GM12878 (cell line): ENCODE results near the gene ERP44. TPM values are rescaled to one million over a fixed set of nuclear protein-coding genes. Genes with fewer than 3 reads are reported as not detected.
"Not testable (repeated sequence)": the region's sequence is repeated elsewhere in the genome, so short reads cannot be mapped to it uniquely, and the experiment has no call there.

Experiments
- ATAC-seq: fragments of 200-7000 bp; cut with Tn5 transposase; 3 replicates; pipeline ENCODE4 v1.9.1; 2020; ENCODE audit warnings: mild to moderate bottlenecking, moderate library complexity
- BruUV-seq: library from RNA; stranded (reverse); fragments of 400-500 nt; replicated peaks from 2 replicates; lab custom pipeline; 2021; lab: Mats Ljungman, UMichigan
- CTCF ChIA-PET: fragments of 300-600 bp; sonication (Branson Sonifier 250); formaldehyde crosslinking; extraction: SDS; loops from one replicate; lab custom pipeline; 2021; ENCODE audit warnings: inconsistent platforms; lab: Yijun Ruan, JAX
- POLR2A ChIA-PET: fragments of 350-600 bp; formaldehyde crosslinking; extraction: SDS; loops from one replicate; lab custom pipeline; 2021; ENCODE audit warnings: inconsistent platforms; lab: Charles Lee
- RAD21 ChIA-PET: fragments of 300-600 bp; sonication (Branson Sonifier 250); formaldehyde crosslinking; loops from one replicate; lab custom pipeline; 2023; ENCODE audit warnings: antibody characterized with exemption; ENCODE audit not compliant: unreplicated experiment; lab: Charles Lee
- SMC1A ChIA-PET: fragments of 300-600 bp; sonication (Branson Sonifier 250); formaldehyde crosslinking; loops from one replicate; lab custom pipeline; 2023; ENCODE audit not compliant: unreplicated experiment, uncharacterized antibody; lab: Charles Lee
- DNase-seq: peaks from one replicate; pipeline ENCODE4 v3.0.0-alpha.2; 2011; ENCODE audit warnings: low read depth, low spot score
- FAIRE-seq: peaks from 3 replicates; lab custom pipeline; 2011; peaks lifted over from hg19 to GRCh38; lab: Jason Lieb, UNC
- H2AFZ ChIP-seq: 2 replicates; pipeline ENCODE4 v1.6.0; 2011; ENCODE audit warnings: low read depth, low read length, control low read depth; ENCODE audit not compliant: control insufficient read depth
- H3K27ac ChIP-seq: 2 replicates; pipeline ENCODE4 v1.5.1; 2011; ENCODE audit warnings: control low read depth; ENCODE audit not compliant: control insufficient read depth, insufficient read depth
- H3K27me3 ChIP-seq, 2 experiments: replicated peaks in 1 of 2; 2 replicates each; pipeline versions ENCODE4 v1.6.0 to v1.6.1; 2011; ENCODE audit warnings: low read length in 1 of 2; ENCODE audit not compliant: control insufficient read depth in 2 of 2, insufficient read depth in 2 of 2
- H3K36me3 ChIP-seq, 2 experiments: 2 replicates each; pipeline ENCODE4 v1.5.1; 2011; ENCODE audit warnings: low read length in 1 of 2; ENCODE audit not compliant: control insufficient read depth in 2 of 2, insufficient read depth in 2 of 2
- H3K4me1 ChIP-seq: 2 replicates; pipeline ENCODE4 v1.6.1; 2011; ENCODE audit warnings: mild to moderate bottlenecking, low read length, moderate library complexity, mixed read lengths; ENCODE audit not compliant: control insufficient read depth, insufficient read depth
- H3K4me2 ChIP-seq: 2 replicates; pipeline ENCODE4 v1.6.0; 2011; ENCODE audit warnings: control low read depth; ENCODE audit not compliant: control insufficient read depth, insufficient read depth
- H3K4me3 ChIP-seq: fragments of 200-600 bp; sonication (generic); 2 replicates; pipeline ENCODE4 v1.5.1; 2016
- H3K79me2 ChIP-seq: 2 replicates; pipeline ENCODE4 v1.6.0; 2011; ENCODE audit warnings: low read length; ENCODE audit not compliant: control insufficient read depth, insufficient read depth
- H3K9ac ChIP-seq: 2 replicates; pipeline ENCODE4 v1.8.0; 2011; ENCODE audit warnings: low read length, control low read depth, mixed read lengths; ENCODE audit not compliant: control insufficient read depth, insufficient read depth
- H3K9me3 ChIP-seq: replicated peaks from 3 replicates; pipeline ENCODE4 v1.5.1; 2011; ENCODE audit warnings: mild to moderate bottlenecking, low read length; ENCODE audit not compliant: control insufficient read depth, insufficient read depth
- H4K20me1 ChIP-seq: 2 replicates; pipeline ENCODE4 v1.6.0; 2011; ENCODE audit not compliant: control insufficient read depth, insufficient read depth
- GATAD2B ChIP-seq: fragments of 450-650 bp; conservative IDR thresholded peaks from 2 replicates; pipeline ENCODE4 v1.6.1; 2017; ENCODE audit warnings: low read depth, mild to moderate bottlenecking, moderate library complexity
- HCFC1 ChIP-seq: fragments of 150-350 bp; IDR thresholded peaks from 2 replicates; pipeline ENCODE4 v1.6.1; 2014; ENCODE audit warnings: low read length
- IKZF1 ChIP-seq: fragments of 450-650 bp; conservative IDR thresholded peaks from 2 replicates; pipeline ENCODE4 v1.6.1; 2017; ENCODE audit warnings: antibody characterized with exemption, mild to moderate bottlenecking
- IKZF2 ChIP-seq, 2 experiments: fragments of 450-650 bp; IDR thresholded peaks; 2 replicates each; pipeline ENCODE4 v1.6.1; 2017; ENCODE audit warnings: mild to moderate bottlenecking in 2 of 2, moderate library complexity in 2 of 2
- JUND ChIP-seq: IDR thresholded peaks from 2 replicates; pipeline ENCODE4 v1.6.1; 2012; ENCODE audit warnings: low read depth, mild to moderate bottlenecking, low read length, improper control_type of control experiment, moderate library complexity
- LARP7 ChIP-seq: fragments of 450-650 bp; IDR thresholded peaks from 2 replicates; pipeline ENCODE4 v1.6.1; 2017; ENCODE audit warnings: mild to moderate bottlenecking
- SUPT20H ChIP-seq: IDR thresholded peaks from 2 replicates; pipeline ENCODE4 v1.6.1; 2011; ENCODE audit warnings: low read depth, mild to moderate bottlenecking, low read length, moderate library complexity, borderline replicate concordance; ENCODE audit not compliant: control insufficient read depth
- TBL1XR1 ChIP-seq: IDR thresholded peaks from 2 replicates; pipeline ENCODE4 v1.6.1; 2012; ENCODE audit warnings: low read depth, low read length, improper control_type of control experiment
- TCF12 ChIP-seq: IDR thresholded peaks from 2 replicates; pipeline ENCODE4 v1.6.1; 2011; ENCODE audit warnings: low read depth, mild to moderate bottlenecking, low read length
- ZNF207 ChIP-seq: fragments of 450-650 bp; IDR thresholded peaks from 2 replicates; pipeline ENCODE4 v1.6.1; 2014; ENCODE audit warnings: antibody characterized with exemption, mild to moderate bottlenecking, borderline replicate concordance
- WGBS: methylation state at CpG from one replicate; pipeline ENCODE4 v1.1.6; 2016; ENCODE audit warnings: low lambda C conversion rate; ENCODE audit not compliant: insufficient replicate concordance, insufficient coverage; ENCODE audit errors: missing lambda C conversion rate; 5-methylcytosine and 5-hydroxymethylcytosine counted together
- in situ Hi-C: fragments of 300-500 bp; cut with MboI; formaldehyde crosslinking; loops from 9 replicates; pipeline ENCODE4 v1.14.3; 2018; ENCODE audit warnings: mixed read lengths
- intact Hi-C: fragments of 100-400 bp; cut with micrococcal nuclease; formaldehyde crosslinking; loops from one replicate; pipeline ENCODE4 v1.14.2; 2022; ENCODE audit not compliant: unreplicated experiment
- polyA plus RNA-seq, 11 experiments: library from polyadenylated mRNA; depleted of rRNA in 4 of 11; unstranded in 6 of 11; stranded (reverse) in 5 of 11; fragments of >200 nt; fragmentation: Nextera tagmentation in 4 of 11; fragmentation: Illumina TruSeq in 1 of 11; extraction: Ambion mirVana in 4 of 11; extraction: Trizol in 1 of 11; gene quantifications; 1 replicate in 1 of 11; 2 replicates in 10 of 11; pipeline versions ENCODE4 v1.2.1 to v1.2.3, GENCODE V29; 2011 to 2016; ENCODE audit warnings: inconsistent platforms in 2 of 11, missing spikeins in 2 of 11, low read depth in 1 of 11
- total RNA-seq, 4 experiments: library from RNA; depleted of rRNA in 3 of 4; stranded (reverse); fragments of >200 nt in 3 of 4; fragmentation: Illumina TruSeq in 1 of 4; extraction: Trizol in 1 of 4; gene quantifications; 2 replicates each; pipeline versions ENCODE4 v1.2.1 to v1.2.3, GENCODE V29; 2013 to 2021
- TF ChIP-seq, protein P1 (sequence below): fragments of 450-650 bp; IDR thresholded peaks from 2 replicates; pipeline ENCODE4 v1.6.1; 2017; ENCODE audit warnings: low read depth, mild to moderate bottlenecking, moderate library complexity
- TF ChIP-seq, protein P2 (sequence below): fragments of 450-650 bp; IDR thresholded peaks from 2 replicates; pipeline ENCODE4 v1.6.1; 2017; ENCODE audit warnings: antibody characterized with exemption, mild to moderate bottlenecking, moderate library complexity
- TF ChIP-seq, protein P3 (sequence below): fragments of 450-650 bp; IDR thresholded peaks from 2 replicates; pipeline ENCODE4 v1.6.1; 2018; ENCODE audit warnings: mild to moderate bottlenecking, low read depth, moderate library complexity; ENCODE audit not compliant: partially characterized antibody
- TF ChIP-seq, protein P4 (sequence below): fragments of 450-650 bp; IDR thresholded peaks from 2 replicates; pipeline ENCODE4 v1.6.1; 2014; ENCODE audit warnings: mild to moderate bottlenecking

ERP44 gene
- total and polyA plus RNA-seq, 10 of the 15 experiments (the other 5 are each of a cell fraction or from before 2014, with no cell fraction given): 11.5 to 52.4 (median 20.2) TPM

DNA sequence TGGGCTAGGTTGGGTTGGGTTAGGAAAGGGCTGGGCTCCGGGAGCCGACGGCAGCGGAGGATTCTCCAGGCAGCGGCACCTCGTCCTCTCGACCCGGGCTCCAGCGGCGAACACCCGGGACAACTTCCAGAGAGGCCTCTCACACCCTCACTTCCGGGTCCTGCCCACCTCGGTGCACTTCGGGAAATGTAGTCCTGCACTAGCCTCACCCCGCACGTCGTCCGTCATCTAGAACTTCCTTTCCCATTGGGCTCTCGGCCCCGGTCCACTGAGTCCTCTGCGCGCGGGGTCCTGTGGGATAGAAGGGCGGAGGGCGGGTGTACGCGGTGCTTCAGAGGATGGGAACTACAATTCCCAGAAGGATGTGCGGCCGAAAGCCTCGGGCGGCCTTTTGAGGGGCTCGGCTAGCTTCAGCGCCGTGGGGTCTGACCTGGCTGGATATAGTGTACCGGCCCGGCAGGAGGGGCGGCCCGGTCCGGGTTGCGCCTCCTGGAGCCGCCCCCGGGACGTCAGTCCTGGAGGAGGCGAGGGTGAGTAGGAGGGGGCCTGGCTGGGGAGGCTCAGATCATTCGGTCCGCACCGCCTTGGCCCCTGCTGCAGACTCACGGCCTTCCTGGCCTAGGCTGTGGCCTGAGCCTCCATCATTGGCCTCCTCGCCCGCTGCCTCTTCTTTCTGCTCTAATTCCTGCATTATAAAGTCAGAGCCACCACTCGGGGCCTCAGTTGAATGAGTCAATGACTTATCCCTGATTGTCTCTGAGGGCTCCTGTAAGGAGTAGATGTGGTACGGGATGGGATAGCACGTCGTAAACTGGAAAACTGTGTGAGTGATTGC, at the start of gene ERP44, which contains the start of gene INVS (continued):
- TF ChIP-seq, protein P1, sequence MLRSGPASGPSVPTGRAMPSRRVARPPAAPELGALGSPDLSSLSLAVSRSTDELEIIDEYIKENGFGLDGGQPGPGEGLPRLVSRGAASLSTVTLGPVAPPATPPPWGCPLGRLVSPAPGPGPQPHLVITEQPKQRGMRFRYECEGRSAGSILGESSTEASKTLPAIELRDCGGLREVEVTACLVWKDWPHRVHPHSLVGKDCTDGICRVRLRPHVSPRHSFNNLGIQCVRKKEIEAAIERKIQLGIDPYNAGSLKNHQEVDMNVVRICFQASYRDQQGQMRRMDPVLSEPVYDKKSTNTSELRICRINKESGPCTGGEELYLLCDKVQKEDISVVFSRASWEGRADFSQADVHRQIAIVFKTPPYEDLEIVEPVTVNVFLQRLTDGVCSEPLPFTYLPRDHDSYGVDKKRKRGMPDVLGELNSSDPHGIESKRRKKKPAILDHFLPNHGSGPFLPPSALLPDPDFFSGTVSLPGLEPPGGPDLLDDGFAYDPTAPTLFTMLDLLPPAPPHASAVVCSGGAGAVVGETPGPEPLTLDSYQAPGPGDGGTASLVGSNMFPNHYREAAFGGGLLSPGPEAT: 0 out of 2 replicates have a peak, but pooled peaks have one; percentile 20
- peak; percentile 15 for TF ChIP-seq GATAD2B
- TF ChIP-seq IKZF2 (IDR thresholded peaks at IDR 0.05): peak in 1 of 2 experiments; percentile 10; a peak in 1 of 4 replicates
- no peak for TF ChIP-seq JUND
- TF ChIP-seq, protein P2, sequence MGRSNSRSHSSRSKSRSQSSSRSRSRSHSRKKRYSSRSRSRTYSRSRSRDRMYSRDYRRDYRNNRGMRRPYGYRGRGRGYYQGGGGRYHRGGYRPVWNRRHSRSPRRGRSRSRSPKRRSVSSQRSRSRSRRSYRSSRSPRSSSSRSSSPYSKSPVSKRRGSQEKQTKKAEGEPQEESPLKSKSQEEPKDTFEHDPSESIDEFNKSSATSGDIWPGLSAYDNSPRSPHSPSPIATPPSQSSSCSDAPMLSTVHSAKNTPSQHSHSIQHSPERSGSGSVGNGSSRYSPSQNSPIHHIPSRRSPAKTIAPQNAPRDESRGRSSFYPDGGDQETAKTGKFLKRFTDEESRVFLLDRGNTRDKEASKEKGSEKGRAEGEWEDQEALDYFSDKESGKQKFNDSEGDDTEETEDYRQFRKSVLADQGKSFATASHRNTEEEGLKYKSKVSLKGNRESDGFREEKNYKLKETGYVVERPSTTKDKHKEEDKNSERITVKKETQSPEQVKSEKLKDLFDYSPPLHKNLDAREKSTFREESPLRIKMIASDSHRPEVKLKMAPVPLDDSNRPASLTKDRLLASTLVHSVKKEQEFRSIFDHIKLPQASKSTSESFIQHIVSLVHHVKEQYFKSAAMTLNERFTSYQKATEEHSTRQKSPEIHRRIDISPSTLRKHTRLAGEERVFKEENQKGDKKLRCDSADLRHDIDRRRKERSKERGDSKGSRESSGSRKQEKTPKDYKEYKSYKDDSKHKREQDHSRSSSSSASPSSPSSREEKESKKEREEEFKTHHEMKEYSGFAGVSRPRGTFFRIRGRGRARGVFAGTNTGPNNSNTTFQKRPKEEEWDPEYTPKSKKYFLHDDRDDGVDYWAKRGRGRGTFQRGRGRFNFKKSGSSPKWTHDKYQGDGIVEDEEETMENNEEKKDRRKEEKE: no peak
- 0 out of 2 replicates have a peak, but pooled peaks have one; percentile 8 for TF ChIP-seq TCF12
- peak; percentile 52; the same call in 1 of the 2 replicates for TF ChIP-seq ZNF207
- peak; percentile 75 for TF ChIP-seq TBL1XR1
- no peak for TF ChIP-seq SUPT20H
- TF ChIP-seq, protein P3, sequence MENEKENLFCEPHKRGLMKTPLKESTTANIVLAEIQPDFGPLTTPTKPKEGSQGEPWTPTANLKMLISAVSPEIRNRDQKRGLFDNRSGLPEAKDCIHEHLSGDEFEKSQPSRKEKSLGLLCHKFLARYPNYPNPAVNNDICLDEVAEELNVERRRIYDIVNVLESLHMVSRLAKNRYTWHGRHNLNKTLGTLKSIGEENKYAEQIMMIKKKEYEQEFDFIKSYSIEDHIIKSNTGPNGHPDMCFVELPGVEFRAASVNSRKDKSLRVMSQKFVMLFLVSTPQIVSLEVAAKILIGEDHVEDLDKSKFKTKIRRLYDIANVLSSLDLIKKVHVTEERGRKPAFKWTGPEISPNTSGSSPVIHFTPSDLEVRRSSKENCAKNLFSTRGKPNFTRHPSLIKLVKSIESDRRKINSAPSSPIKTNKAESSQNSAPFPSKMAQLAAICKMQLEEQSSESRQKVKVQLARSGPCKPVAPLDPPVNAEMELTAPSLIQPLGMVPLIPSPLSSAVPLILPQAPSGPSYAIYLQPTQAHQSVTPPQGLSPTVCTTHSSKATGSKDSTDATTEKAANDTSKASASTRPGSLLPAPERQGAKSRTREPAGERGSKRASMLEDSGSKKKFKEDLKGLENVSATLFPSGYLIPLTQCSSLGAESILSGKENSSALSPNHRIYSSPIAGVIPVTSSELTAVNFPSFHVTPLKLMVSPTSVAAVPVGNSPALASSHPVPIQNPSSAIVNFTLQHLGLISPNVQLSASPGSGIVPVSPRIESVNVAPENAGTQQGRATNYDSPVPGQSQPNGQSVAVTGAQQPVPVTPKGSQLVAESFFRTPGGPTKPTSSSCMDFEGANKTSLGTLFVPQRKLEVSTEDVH: peak; percentile 77
- TF ChIP-seq HCFC1: peak; percentile 99
- TF ChIP-seq LARP7: no peak; the same call in 1 of the 2 replicates
- TF ChIP-seq, protein P4, sequence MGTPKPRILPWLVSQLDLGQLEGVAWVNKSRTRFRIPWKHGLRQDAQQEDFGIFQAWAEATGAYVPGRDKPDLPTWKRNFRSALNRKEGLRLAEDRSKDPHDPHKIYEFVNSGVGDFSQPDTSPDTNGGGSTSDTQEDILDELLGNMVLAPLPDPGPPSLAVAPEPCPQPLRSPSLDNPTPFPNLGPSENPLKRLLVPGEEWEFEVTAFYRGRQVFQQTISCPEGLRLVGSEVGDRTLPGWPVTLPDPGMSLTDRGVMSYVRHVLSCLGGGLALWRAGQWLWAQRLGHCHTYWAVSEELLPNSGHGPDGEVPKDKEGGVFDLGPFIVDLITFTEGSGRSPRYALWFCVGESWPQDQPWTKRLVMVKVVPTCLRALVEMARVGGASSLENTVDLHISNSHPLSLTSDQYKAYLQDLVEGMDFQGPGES: peak; percentile 7; the same call in 1 of the 2 replicates
- peak; percentile 100 for TF ChIP-seq IKZF1

DNA sequence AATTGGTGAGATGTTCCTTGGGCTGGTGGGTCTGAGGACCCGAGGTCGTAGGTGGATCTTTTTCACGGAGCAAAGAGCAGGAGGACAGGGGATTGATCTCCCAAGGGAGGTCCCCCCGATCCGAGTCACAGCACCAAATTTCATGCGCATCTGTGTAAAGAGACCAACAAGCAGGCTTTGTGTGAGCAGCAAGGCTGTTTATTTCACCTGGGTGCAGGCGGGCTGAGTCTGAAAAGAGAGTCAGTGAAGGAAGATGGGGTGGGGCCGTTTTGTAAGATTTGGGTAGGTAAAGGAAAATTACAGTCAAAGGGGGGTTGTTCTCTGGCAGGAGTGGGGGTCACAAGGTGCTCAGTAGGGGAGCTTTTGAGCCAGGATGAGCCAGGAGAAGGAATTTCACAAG, 47.2 kb upstream of the ERP44 start:
- ATAC-seq, CTCF ChIA-PET, H3K27me3 ChIP-seq, RAD21 ChIA-PET, H3K9ac ChIP-seq, H3K4me3 ChIP-seq, H3K4me1 ChIP-seq, H4K20me1 ChIP-seq, intact Hi-C loops, H2AFZ ChIP-seq, H3K27ac ChIP-seq, H3K79me2 ChIP-seq, H3K9me3 ChIP-seq, BruUV-seq, DNase-seq, SMC1A ChIA-PET, in situ Hi-C loops, FAIRE-seq, H3K4me2 ChIP-seq, H3K36me3 ChIP-seq: not testable (repeated sequence)
- POLR2A ChIA-PET: interaction anchor here (0.5 kb wide), 1 partner anchor 77 kb away, joined by 4 read pairs; no protein-coding TSS in a partner anchor
- 86% methylated on average over 8 of the region's 8 CpGs for WGBS
